NK-92 (cell line): ENCODE data around the gene HSBP1L1.
"Not testable (repeated sequence)": the region's sequence is repeated elsewhere in the genome, so short reads cannot be mapped to it uniquely, and the experiment has no call there.

ENCODE experiments used
- DNase-seq: peaks from one replicate; lab custom pipeline; 2025; ENCODE audit not compliant: unreplicated experiment; lab: John Stamatoyannopoulos, UW

The HSBP1L1 gene

DNA sequence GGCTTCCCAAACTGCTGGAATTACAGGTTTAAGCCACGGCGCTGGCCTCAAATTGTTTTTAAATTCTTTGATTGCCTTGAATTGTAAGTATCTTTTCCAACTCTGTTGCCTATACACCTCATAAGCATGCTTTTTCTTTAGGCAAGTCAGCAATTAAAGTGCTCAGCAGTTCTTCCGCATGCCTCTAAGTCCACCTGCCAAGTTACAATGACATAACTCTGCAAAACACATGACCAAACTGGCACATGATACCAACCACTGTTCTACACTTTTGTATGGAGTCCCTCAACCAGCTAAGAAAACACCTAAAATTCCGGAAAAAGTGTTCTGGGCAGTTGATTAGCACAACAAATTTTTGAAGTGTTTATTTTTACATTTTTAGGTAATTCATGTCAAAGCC lies 18.8 kb downstream of the HSBP1L1 start:
- no peak for DNase-seq

- no peak for DNase-seq
Measured at GRCh38 chr18:79983793-79984192, 19.4 kb downstream of the HSBP1L1 start.

DNA sequence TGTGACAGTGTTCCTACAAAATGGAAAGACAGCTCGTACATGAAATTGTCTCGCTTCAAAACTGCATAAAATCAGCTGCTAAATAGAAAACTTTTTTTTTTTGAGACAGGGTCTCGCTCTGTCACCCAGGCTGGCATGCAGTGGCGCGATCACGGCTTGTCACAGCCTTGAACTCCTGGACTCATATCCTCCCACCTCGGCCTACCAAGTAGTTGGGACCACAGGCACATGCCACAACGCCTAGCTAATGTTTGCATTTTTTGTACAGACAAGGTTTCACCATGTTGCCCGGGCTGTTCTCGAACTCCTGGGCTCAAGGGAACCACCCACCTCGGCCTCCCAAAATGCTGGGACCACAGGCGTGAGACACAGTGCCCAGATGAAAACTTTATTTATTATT lies 20.7 kb downstream of the HSBP1L1 start:
- no peak for DNase-seq

GRCh38 chr18:79986726-79987125 lies 22.3 kb downstream of the HSBP1L1 start:
- no peak for DNase-seq

DNA sequence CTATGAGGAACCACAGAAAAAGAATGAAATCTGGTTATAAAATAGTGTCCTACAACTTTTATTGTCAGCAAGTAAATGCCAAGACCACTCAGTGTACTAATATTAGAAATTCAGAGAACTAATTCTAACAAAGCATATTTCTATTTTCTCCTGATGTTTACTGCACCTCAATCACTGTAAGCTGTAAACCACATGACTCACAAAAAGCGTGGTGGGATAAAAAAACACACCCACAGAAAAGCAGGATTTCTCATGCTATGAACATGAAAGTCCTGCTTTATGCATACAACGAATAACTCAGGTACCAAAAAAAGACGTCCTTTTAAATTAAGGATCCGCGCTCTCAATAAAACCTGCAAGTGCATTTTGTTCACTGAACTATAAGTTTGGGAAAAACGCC lies 23.1 kb downstream of the HSBP1L1 start:
- DNase-seq: no peak

GRCh38 chr18:79988071-79988450 lies 23.6 kb downstream of the HSBP1L1 start:
- no peak for DNase-seq

DNA sequence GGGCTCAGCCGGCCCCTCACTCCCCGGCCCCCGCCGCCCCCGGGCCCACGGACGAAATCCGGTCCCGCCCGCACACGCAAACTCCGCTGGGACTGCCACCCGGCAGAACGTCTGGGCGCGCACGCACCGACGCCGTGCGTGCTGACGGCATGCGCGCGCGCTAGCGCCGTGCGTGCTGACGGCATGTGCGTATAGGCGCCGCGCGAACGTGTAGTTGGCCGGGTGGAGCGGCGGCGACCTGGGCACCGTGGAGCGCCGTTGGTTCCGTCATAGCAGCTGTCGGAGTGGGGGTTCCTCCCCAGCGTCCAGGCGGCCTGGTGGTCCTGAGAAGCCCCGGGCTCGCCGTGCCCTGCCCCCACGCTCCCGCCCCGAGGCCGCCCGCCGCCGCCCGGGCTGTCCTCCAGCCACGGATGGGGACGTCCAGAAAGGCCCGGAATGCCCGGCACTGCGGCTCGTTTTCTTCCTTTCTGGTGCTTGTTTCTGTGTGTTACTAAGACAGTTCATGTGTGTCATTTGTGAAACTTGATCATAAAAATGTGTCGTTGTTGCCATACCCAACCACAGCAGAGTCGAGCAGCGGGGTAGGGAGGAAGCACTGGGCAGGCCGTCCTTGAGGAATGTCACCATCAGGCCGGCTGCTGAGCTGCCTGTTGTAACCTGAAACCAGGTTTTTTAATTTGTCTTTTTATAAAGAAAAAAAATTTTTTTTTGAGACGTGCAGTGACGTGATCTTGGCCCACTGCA lies 24.2 kb downstream of the HSBP1L1 start, which contains the start of gene TXNL4A:
Gene TXNL4A, minus strand, starts transcription at position 113 of the 744 bp plus-strand sequence. CDS start 171 bp downstream, outside the sequence.
- peak; percentile 8 for DNase-seq

GRCh38 chr18:79989195-79989497 lies 24.7 kb downstream of the HSBP1L1 start:
- DNase-seq: no peak

DNA sequence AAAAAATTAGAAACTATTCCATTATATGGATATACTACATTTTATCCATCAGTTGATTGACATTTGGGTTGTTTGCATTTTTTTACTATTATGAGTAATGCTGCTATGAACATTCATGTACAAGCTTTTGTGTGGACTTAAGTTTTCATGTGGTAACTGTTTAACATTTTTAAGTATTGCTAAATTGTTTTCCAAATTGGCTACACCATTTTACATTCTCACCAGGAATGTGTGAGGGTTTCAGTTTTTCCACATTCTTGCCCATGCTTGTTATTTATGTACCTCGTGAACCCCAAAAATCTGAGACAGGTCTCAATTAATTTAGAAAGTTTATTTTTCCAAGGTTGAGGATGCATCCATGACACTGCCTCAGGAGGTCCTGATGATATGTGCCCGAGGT lies 27.1 kb downstream of the HSBP1L1 start:
- DNase-seq: no peak

GRCh38 chr18:79999701-80000100 lies 35.3 kb downstream of the HSBP1L1 start:
- not testable (repeated sequence) for DNase-seq

GRCh38 chr18:80000877-80001276 lies 36.4 kb downstream of the HSBP1L1 start:
- DNase-seq: no peak

- no peak for DNase-seq
Measured at GRCh38 chr18:80002468-80002867, 38.0 kb downstream of the HSBP1L1 start.

DNA sequence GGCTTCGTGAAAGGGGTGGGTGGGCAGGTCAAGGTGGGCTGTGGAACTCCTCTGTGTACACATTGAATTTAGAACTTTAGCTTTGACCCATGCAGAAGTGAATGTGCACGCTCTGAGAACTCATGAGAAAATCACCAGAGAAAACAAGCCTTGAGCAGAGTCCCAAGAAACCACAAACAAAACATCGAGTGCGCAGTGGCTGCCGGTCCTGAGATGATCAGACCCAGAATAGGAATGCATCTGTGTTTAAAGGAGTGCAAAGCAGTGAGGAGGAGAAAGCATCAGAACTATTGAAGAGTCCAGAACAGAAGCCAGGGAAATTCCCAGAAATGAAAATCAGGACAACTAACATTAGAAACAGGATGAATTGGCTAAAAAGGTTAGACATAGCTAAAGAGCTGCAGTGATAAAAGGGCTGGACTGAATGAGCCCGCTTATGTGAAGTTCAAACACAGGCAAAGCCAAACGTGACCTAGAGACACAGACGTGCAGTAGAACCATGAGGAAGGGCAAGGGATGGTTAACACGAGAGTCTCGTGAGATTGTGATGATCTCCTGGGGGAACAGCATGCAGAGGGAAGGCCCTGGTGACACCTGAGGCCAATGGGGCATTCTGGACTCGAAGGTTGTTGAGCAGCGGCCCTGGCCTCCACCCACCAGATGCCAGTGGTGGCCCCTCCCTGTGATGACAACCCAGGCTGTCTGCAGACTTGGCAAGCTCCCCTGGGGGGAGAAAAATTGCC lies 40.3 kb downstream of the HSBP1L1 start:
- DNase-seq: no peak

DNA sequence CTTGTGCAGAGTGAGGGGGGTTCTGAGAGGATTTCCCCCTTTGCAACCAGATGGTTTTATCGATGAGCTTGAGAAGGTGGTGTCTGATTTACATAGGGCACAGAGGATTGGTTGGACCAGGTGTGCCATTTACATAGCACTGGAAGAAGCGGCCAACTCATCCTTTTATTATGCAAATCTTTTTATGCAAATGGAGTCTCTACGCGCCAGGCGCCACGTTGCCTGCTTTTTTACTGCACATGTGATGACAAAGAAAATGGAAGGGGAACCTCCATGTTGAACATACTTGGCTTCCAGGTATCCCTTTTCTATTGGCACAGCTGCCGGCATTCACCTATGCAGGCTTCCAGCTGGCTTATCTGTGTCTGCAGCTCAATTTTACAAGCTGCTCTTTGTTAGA lies 42.3 kb downstream of the HSBP1L1 start:
- no peak for DNase-seq

GRCh38 chr18:80009661-80010550 lies 45.5 kb downstream of the HSBP1L1 start:
- DNase-seq: no peak

DNA sequence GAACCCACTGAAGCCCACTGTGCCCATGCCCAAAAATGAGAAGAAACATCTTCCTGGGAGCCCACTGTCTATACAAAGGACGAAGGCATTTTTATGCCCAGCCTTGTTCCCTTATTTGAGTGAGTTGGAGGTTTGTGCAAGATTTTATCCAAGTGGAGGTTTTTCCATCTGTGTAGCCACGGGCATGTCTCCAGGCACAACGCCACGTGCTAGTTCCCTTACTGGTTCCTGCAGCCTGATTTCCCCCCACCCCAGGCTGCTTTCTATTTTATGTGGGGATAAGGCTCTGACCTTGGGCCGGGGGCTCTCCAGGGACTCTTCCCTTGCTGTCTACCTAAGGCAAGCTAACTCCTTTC lies 46.1 kb downstream of the HSBP1L1 start:
- no peak for DNase-seq

- DNase-seq: not testable (repeated sequence)
Measured at GRCh38 chr18:80011496-80012137, 47.2 kb downstream of the HSBP1L1 start.

DNA sequence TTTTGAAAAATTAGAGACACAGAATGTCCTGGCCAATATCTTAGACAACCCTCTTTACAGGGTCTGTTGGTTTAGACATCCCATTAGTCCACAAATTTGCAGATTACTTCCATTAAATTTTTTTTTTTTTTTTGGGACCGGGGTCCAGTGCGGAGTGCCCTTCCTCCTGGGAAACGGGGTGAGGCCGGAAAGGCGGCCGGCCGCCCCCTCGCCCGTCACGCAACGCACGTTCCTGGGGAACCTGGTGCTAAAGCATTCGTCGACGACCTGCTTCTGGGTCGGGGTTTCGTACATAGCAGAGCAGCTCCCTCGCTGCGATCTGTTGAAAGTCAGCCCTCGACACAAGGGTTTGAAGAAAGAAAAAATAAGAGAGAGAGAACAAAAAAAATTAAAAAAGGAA lies 48.3 kb downstream of the HSBP1L1 start:
- no peak for DNase-seq
